ENCODE data around the gene SLCO3A1. TPM values are rescaled to one million over a fixed set of nuclear protein-coding genes. Genes with fewer than 3 reads are reported as not detected.

The SLCO3A1 gene
- total RNA-seq, 4 donors from 2014 or later = 4.4 to 66.2 (median 5.1) TPM

- H3K27ac ChIP-seq = no peak overlapping the region
- no peaks in the 10 kb centered on the region for H3K36me3 ChIP-seq
- H3K27me3 ChIP-seq = no peaks in the 10 kb centered on the region
- peaks cover 0 to 8% (median 0%) of the 10 kb centered on the region in 4 donors for H3K4me1 ChIP-seq
- H3K9me3 ChIP-seq = no peaks in the 10 kb centered on the region
- no peak overlapping the region for H3K4me3 ChIP-seq
- intact Hi-C loops (cut with DNase I; ENCODE audit: low total_unique reads) (no loop called here), in situ Hi-C loops (cut with MboI; ENCODE audit: low pct_ligation_motif_present in 1 of 4, low pct_unique_long_range_greater_than_20kb in 1 of 4, low sequenced_read_pairs in 3 of 4) (no loop called here)
- TF ChIP-seq EP300 (IDR thresholded peaks at IDR 0.05; ENCODE audit: low read depth) (no peak), POLR2AphosphoS5 (IDR thresholded peaks at IDR 0.05) (no peak), POLR2A (IDR thresholded peaks at IDR 0.05) (no peak)
- TF ChIP-seq, protein P1, sequence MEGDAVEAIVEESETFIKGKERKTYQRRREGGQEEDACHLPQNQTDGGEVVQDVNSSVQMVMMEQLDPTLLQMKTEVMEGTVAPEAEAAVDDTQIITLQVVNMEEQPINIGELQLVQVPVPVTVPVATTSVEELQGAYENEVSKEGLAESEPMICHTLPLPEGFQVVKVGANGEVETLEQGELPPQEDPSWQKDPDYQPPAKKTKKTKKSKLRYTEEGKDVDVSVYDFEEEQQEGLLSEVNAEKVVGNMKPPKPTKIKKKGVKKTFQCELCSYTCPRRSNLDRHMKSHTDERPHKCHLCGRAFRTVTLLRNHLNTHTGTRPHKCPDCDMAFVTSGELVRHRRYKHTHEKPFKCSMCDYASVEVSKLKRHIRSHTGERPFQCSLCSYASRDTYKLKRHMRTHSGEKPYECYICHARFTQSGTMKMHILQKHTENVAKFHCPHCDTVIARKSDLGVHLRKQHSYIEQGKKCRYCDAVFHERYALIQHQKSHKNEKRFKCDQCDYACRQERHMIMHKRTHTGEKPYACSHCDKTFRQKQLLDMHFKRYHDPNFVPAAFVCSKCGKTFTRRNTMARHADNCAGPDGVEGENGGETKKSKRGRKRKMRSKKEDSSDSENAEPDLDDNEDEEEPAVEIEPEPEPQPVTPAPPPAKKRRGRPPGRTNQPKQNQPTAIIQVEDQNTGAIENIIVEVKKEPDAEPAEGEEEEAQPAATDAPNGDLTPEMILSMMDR (IDR thresholded peaks at IDR 0.05) = no peak
- 43 to 44% methylated on average over 4 of the region's 4 CpGs for WGBS, 2 donors (ENCODE audit: low coverage in 1 of 2)
- DNase-seq = no peak
Measured at GRCh38 chr15:92178911-92179310, 325.4 kb downstream of the SLCO3A1 start.

DNA sequence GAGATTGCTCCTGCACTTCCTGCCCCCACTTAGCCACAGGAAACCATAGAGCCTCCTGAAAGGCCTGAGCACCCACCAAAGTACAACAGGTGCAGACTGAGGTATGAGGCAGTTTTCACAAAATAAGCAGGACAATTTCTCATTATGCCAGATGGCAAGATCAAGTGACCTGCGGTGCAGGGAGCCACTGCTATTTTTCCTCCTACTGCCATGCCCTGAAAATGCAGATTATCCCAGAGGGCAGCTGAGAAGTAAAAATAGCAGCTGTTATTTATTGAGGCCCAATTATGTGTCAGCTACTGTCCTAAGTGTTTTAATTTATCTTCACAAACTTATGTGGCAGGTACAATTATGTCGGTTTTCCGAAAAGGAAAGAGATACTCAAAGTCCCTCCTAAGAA, 330.6 kb downstream of the SLCO3A1 start:
- Histone ChIP-seq H3K27ac (no peak overlapping the region), H3K9me3 (no peaks in the 10 kb centered on the region), H3K27me3 (no peaks in the 10 kb centered on the region), H3K4me1 (peaks cover 0 to 1% (median 0%) of the 10 kb centered on the region in 4 donors), H3K4me3 (no peak overlapping the region), H3K36me3 (no peaks in the 10 kb centered on the region)
- DNase-seq = no peak
- intact Hi-C loops (cut with DNase I; ENCODE audit: low total_unique reads) = no loop called here
- in situ Hi-C loops (cut with MboI; ENCODE audit: low pct_ligation_motif_present in 1 of 4, low pct_unique_long_range_greater_than_20kb in 1 of 4, low sequenced_read_pairs in 3 of 4) = no loop called here
- TF ChIP-seq EP300 (IDR thresholded peaks at IDR 0.05; ENCODE audit: low read depth) (no peak), POLR2AphosphoS5 (IDR thresholded peaks at IDR 0.05) (no peak), POLR2A (IDR thresholded peaks at IDR 0.05) (no peak)
- TF ChIP-seq, protein P1 (IDR thresholded peaks at IDR 0.05) = no peak
- 79 to 95% methylated on average over 2 to 3 of the region's 3 CpGs for WGBS, 2 donors (ENCODE audit: low coverage in 1 of 2)

GRCh38 chr15:92184679-92185230, 331.2 kb downstream of the SLCO3A1 start:
- H3K27me3 ChIP-seq = no peaks in the 10 kb centered on the region
- H3K36me3 ChIP-seq = no peaks in the 10 kb centered on the region
- in situ Hi-C loops (cut with MboI; ENCODE audit: low pct_ligation_motif_present in 1 of 4, low pct_unique_long_range_greater_than_20kb in 1 of 4, low sequenced_read_pairs in 3 of 4) = no loop called here

GRCh38 chr15:92187975-92188374, 334.5 kb downstream of the SLCO3A1 start:
- H3K9me3 ChIP-seq = no peaks in the 10 kb centered on the region

More at GRCh38 chr15:92184679-92185230, 331.2 kb downstream of the SLCO3A1 start:
- TF ChIP-seq, protein P1 (IDR thresholded peaks at IDR 0.05) = no peak
- no peak for DNase-seq
- Histone ChIP-seq H3K4me1 (no peaks in the 10 kb centered on the region), H3K9me3 (no peaks in the 10 kb centered on the region), H3K4me3 (no peak overlapping the region), H3K27ac (no peak overlapping the region)
- 77% methylated on average over 8 of the region's 8 CpGs; no CpG with 5 or more reads in 1 of the 2 donors for WGBS, 2 donors (ENCODE audit: low coverage in 1 of 2)
- intact Hi-C loops (cut with DNase I; ENCODE audit: low total_unique reads) = no loop called here

More at GRCh38 chr15:92187975-92188374, 334.5 kb downstream of the SLCO3A1 start:
- TF ChIP-seq, protein P1 (IDR thresholded peaks at IDR 0.05) = no peak
- TF ChIP-seq POLR2AphosphoS5 (IDR thresholded peaks at IDR 0.05) (no peak), POLR2A (IDR thresholded peaks at IDR 0.05) (no peak), EP300 (IDR thresholded peaks at IDR 0.05; ENCODE audit: low read depth) (no peak)
- no peaks in the 10 kb centered on the region for H3K36me3 ChIP-seq
- 54 to 76% methylated on average over 3 to 4 of the region's 4 CpGs for WGBS, 2 donors (ENCODE audit: low coverage in 1 of 2)
- no peak for DNase-seq
- in situ Hi-C loops (cut with MboI; ENCODE audit: low pct_ligation_motif_present in 1 of 4, low pct_unique_long_range_greater_than_20kb in 1 of 4, low sequenced_read_pairs in 3 of 4) (no loop called here), intact Hi-C loops (cut with DNase I; ENCODE audit: low total_unique reads) (no loop called here)
- H3K4me1 ChIP-seq = no peaks in the 10 kb centered on the region
- no peak overlapping the region for H3K27ac ChIP-seq
- H3K27me3 ChIP-seq = no peaks in the 10 kb centered on the region
- no peak overlapping the region for H3K4me3 ChIP-seq

Measured in transverse colon (tissue), 4 donors.